HK-2 (cell line): Measurements from ENCODE around the gene CCDC85A.
"Not testable (repeated sequence)": the region's sequence is repeated elsewhere in the genome, so short reads cannot be mapped to it uniquely, and the experiment has no call there.

Experiments
- DNase-seq: peaks from one replicate; pipeline ENCODE4 v3.0.0-alpha.2; 2018; ENCODE audit not compliant: unreplicated experiment

CCDC85A gene

GRCh38 chr2:56183643-56184499 is at the start of gene CCDC85A:
CCDC85A (plus strand) TSS chr2:56183990; CDS start chr2:56184625, 635 bp downstream.
- peak; percentile 85 for DNase-seq

- no peak for DNase-seq
Observed at GRCh38 chr2:56134861-56135260, 48.9 kb upstream of the CCDC85A start.

GRCh38 chr2:56142497-56143061 is 41.2 kb upstream of the CCDC85A start:
- DNase-seq = not testable (repeated sequence)

GRCh38 chr2:56147907-56148306 is 35.9 kb upstream of the CCDC85A start:
- DNase-seq = no peak

- DNase-seq = no peak
Observed at GRCh38 chr2:56148825-56149224, 35.0 kb upstream of the CCDC85A start.

GRCh38 chr2:56151841-56152240 is 31.9 kb upstream of the CCDC85A start:
- no peak for DNase-seq

- DNase-seq = no peak
Observed at GRCh38 chr2:56155188-56155587, 28.6 kb upstream of the CCDC85A start.

- DNase-seq = not testable (repeated sequence)
Observed at GRCh38 chr2:56159875-56160274, 23.9 kb upstream of the CCDC85A start.

GRCh38 chr2:56167616-56168562 is 15.9 kb upstream of the CCDC85A start:
- no peak for DNase-seq

GRCh38 chr2:56169521-56169920 is 14.3 kb upstream of the CCDC85A start:
- no peak for DNase-seq

- DNase-seq = no peak
Observed at GRCh38 chr2:56170504-56170903, 13.3 kb upstream of the CCDC85A start.

GRCh38 chr2:56170988-56171387 is 12.8 kb upstream of the CCDC85A start:
- no peak for DNase-seq

- no peak for DNase-seq
Observed at GRCh38 chr2:56175779-56176178, 8.0 kb upstream of the CCDC85A start.

GRCh38 chr2:56177420-56178220 is 6.2 kb upstream of the CCDC85A start:
- DNase-seq = no peak

GRCh38 chr2:56179931-56180330 is 3.9 kb upstream of the CCDC85A start:
- DNase-seq = no peak

- DNase-seq = no peak
Observed at GRCh38 chr2:56182420-56182819, 1.4 kb upstream of the CCDC85A start.

- peak; percentile 22 for DNase-seq
Observed at GRCh38 chr2:56184500-56185011, 766 bp downstream of the CCDC85A start.

GRCh38 chr2:56185101-56185581 is 1.4 kb downstream of the CCDC85A start:
- DNase-seq = peak; percentile 9

- no peak for DNase-seq
Observed at GRCh38 chr2:56185582-56186046, 1.8 kb downstream of the CCDC85A start.

GRCh38 chr2:56191617-56192016 is 7.8 kb downstream of the CCDC85A start:
- DNase-seq = peak; percentile 14
